GM18858 (cell line): ENCODE measurements around the gene ATRNL1.

Experiments used
- ATAC-seq: cut with Tn5 transposase; IDR thresholded peaks from one replicate; pipeline ENCODE4 v1.9.1; 2021; ENCODE audit not compliant: unreplicated experiment

ATRNL1 gene

DNA sequence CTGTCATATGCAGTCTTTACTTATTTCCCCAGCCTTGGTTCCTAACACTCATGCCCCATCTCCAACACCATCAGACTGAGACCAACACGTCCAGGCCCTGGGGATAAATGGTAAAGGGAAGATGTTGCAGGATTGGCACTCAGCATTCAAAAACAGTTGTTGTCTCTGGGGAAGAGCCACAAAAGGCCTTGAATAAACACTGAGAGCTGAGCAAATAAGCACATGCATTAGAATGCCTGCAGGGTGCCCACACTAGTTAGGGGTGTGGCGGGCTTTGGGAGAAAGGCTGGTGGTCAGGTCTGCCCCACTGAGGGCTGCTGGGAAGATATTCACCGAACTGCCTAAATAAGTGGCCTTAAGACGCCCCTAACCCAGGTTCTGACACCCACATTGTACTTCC lies 788.9 kb downstream of the ATRNL1 start:
- no peak for ATAC-seq

DNA sequence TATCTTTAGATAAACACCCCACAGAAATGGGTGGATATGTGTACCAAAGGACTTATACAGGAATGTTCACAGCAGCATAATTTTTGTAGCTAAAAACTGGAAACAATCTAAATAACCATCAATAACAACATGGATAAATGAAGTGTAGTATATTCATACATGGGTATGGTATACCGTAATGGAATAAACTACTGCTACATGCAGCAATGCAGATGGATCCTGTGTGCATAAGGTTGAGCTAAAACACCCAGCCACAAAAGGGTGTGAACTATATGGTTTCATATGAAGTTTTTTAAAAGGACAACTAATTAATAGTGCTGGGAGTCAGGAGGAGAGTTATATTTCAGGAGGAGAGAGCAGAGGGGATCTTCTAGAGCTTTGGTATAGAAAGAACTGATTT lies 790.2 kb downstream of the ATRNL1 start:
- no peak for ATAC-seq

DNA sequence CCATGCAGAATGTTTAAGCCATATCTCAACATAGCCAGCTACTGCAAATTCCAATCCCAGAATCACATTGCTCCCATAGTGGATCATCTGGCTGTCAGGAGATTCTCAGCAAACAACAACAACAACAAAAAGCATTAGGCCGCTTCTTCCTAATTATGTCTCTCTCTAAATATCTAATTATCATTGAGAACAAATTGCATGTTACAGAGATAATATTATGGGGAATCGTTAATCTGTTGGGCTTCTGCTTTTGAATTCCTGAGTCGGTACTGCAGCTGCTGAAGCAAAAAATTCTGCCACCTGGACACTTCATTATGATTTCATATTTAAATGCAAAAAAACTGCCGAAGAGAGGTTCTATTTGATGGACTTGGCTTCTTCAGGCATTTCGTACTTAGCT lies 791.2 kb downstream of the ATRNL1 start:
- ATAC-seq, result no peak

DNA sequence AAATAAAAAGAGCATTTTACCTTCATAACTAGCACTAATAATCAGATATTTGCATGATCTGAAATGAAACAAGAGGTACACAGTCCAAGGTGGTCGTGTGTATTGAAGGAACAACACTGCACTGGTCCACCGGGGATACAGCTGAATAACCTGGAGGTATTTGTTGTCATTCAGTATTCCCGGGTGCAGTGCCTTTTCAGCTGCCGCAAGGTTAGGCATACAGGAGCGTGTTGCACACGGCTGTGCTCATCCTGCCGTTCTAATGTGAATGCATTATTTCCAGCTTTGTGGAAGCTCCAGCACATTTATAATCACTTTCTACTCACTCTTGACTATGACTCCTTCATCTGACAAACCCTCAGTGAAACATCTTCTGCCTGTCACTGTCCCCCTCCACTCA lies 802.0 kb downstream of the ATRNL1 start:
- no peak for ATAC-seq

DNA sequence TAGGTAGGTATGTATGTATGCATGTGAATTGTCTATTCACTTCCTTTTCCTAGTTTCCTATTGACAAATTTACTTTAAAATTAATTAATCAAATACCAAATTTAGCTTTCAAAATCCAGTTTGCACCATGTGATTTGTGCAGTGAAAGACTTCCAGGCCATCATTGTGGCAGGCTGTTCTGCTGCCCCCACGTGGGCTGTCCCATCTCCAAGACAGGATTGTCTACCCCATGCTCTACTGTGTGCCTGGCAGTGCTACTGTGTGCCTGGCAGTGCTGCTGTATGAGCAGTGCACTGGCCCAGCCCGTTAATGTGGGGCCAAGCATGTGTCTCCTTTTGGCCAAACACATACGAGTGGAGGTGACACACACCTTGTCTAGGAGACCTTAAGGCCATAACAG lies 805.1 kb downstream of the ATRNL1 start:
- ATAC-seq, result no peak

DNA sequence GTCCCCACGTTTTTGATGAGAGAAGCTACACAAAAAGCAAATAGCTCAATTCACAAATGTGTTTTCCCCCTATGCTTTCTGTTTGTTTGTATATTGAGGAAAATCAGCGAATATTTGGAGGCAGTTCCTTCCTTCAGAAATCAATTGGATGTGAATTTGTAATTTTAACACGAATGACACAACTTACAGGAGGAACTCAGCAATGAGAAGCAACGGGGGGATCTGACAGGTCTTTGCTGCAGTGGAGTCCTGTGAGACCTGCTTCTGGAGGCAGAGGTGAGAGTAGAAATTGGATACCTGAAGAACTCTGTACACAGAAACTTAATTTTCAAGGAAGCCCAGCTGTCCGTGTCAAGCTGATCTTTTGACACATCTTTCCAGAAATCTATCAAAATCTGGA lies 809.4 kb downstream of the ATRNL1 start:
- no peak for ATAC-seq

DNA sequence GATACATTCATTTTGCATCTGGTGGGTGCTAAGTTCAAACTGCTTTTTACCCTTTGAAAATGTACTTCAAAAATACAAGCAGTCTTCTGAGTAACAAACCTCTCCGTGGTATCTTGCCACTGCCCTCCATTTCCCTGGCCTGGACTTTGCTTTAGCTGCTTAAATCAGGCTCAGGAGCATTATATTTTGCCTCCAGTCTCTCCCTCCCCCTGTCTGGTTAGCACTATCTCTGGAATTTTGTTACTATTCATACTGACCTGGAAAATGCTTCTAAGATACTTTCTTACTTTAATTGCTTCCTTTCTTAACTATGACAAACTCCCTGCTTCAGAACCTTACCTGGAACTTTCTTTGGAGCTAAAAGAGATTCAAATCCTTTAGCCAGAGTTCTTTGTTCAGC lies 810.0 kb downstream of the ATRNL1 start:
- ATAC-seq, result no peak

DNA sequence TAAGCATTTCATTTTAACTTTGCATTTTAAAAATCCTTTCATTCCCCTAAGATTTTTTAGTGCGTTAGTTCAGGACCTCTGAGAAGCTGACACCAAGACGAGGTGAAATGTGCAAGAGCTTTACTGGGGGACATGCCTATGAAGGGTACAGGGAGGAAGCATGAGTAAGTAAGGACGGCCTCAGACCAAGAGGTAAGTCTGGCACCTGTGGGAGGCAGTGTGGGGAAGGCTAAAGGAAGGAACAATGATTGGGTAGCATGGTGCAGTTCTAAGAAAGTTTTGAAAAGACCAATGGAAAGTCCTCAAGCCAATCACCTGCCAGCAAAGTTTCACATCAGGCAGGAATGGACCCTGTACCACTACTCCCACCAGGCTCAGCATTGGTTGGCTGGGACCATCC lies 810.7 kb downstream of the ATRNL1 start:
- no peak for ATAC-seq

DNA sequence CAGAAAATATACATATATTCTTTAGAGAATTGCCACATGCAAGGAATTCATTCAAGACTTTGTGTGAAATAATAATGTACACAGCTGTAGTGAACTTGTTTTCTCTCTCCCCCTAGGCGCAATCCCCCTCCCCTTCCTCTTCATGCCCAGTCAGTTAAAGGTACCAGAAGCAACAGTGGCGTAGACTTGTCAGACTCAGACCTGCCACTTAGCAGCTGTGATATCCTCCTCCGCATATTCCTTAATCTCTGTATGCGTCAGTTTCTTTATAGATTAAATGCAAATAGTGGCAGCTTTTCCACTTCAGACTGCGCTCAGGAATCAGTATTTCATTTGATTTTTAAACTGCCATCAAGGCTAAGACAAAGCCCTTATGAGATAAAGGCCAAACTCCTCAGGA lies 815.9 kb downstream of the ATRNL1 start:
- no peak for ATAC-seq

DNA sequence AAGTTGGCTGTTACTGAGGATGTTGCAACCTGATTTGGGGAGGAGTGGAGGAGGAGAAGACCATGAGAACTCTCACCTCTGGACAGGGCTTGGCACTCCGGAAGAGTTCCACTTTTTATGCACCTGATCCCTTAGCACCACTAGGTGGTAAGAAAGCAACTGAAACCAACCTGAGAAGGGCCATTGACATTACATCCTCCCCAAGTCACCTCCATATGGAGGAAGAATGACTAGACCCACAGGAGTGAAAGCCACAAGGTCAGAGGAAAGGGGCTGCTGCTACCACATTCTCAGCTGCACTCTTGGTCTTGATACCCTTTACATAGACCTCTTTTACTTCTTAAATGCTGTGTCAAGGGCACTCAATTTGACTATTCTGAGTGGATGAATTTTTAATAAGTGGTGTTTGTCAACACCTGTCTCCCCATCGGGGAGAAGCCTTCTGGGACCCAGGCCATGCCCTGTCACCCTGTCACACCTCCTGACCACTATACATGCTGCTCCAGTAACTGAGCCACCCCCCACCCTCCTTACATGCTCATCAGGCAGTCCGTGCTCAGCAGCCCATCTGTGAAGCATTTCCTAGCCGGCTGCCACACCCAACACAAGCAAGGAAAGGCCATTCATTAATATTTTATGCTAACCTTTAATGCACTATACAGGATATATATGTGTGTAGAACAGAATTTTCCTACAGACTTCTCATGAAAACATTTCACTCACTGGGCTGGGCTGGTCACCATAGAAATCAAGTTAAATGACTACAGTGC lies 817.0 kb downstream of the ATRNL1 start:
- ATAC-seq, result no peak

DNA sequence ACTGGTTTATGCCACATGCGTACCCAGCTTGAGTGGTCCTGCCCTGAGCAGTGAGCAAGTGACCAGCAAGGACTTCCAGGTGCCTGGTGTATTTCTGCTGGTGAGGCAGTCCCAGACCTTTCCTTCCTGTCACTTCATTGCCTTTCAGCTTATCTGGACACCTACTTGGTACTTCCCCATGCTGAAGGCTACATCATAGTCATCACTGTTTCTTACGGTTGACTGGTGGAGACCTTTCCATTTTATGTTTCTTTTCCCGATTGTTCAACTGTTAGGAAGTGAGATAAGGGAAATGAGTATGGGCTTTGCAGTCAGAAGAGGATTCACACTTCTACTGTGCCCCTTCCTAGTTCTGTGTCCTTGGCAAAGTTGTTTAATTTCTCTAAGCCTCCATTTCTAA lies 821.3 kb downstream of the ATRNL1 start:
- ATAC-seq, result no peak

DNA sequence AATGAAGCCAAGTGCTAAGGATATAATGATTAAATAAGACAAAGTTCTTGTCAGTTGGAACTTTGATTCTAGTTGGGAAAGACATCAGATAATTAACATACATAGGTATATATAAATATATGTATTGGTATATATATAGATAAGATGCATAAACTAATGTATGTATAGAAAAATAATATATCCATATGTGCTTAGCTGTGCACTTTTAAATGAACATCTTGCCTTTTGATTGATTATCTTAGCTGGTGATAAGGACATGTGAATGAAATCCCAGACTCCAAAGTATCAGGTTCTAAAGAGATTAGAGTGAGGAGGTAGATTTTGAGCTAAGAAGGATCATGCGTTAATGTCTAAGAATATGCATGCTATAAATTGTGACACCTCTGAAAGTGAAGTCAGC lies 822.3 kb downstream of the ATRNL1 start:
- ATAC-seq, result no peak

DNA sequence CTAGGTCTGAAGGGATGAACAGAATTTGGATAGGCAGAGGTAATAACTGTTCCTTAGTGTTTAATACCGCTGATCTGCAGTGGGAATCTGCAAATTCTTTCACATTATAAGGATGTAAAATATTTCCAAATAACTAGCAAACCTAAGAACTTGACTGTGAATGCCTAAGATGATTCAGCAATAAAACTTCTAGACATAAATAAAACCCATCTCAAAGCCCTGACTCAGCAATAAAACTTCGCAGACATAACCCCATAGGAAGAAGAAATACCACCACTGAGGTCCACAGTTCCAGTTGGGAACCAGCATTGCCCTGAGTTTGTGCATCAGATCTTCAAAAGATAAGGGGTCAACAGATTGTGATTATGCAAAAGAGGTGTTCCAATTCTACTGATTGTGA lies 825.6 kb downstream of the ATRNL1 start:
- ATAC-seq, result no peak

DNA sequence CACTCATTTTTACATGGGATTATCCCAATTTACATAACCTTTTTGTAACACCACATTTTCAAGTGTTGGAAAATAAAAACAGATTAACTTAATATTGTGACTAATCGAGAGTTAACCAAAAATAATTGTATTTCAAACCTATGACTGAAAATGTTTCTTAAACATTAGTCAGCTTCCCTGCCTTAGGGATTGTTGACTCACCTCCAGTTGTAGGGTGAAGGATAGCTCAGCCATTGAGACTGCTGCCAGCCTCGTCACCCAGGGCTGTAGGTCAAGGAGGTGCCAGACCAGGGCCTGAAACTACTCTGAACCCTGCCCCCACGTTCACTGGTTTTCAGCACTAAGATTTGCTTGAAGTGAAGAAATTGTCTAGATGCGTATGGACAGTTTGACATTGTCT lies 828.6 kb downstream of the ATRNL1 start:
- no peak for ATAC-seq

DNA sequence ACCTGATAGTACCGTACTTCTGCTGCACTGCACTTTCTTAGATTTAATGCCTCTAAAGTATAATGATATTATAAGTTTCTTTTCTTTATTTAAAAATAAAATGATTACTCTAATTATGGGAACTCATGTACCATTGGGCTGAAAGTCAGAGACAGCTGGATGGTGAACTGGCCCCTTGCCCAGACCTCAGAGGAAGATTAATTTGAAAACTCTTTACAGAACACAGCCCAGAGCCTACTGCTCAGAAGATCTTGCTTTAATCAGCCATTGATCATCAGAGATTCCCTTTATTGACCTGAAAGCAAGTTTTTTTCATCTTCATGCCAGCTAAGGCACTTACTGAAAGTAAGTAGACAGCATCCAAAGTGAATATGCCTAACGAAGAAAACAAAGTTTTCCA lies 838.1 kb downstream of the ATRNL1 start:
- ATAC-seq, result no peak

DNA sequence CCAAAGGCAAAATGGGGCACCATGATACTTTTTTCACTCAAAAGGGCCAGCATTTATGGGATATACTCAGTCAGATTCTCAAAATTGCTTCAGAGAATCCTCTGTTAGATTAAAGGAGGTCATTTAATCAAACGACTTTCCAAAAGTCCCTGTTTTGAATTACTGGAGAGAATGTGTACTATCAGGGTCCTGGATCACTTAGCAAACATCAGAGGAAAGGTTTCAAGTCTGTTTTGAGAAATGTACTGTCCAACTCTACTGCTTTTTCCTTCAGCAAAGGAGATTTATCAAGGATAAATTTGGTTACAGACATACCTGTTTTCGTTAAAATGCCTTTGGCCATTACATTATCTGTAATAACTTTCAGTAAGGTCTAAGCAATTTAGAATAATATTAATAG lies 838.9 kb downstream of the ATRNL1 start:
- no peak for ATAC-seq

DNA sequence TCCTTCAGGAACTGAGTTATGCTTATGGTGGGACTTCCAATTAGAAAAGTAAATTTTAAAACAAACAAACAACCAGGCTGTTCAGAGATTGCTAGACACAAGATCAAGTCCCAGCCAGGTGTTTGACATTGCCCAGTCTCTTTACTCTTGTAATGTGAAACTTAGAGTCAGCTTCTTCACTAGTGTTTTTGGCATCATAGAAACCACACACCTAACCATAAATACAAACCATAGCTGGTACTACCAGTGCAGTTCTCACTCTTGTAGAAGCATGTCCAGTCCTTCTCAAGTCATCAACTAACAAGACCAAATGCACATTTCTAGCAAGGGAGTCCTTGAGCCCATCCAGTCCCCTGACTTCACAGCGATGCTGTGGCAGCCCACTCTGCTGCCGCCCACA lies 839.9 kb downstream of the ATRNL1 start:
- no peak for ATAC-seq

DNA sequence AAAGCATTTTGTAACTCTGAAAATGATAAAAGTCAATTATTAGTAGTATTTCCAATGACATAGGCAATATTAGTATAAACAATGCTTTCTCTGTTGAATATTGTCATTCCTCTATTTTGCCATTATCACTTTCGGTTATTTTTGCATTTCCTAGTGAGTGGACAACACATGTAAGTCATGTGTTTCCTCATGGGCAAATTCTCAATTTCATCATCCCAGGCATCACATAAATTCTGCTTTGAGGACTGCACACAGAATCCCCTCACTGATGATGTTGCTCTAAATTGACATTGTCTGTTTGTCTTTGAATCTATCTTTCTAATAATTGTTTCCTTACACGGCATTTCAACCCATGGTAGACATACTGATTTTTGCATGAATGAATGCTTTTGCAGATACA lies 842.6 kb downstream of the ATRNL1 start:
- no peak for ATAC-seq

DNA sequence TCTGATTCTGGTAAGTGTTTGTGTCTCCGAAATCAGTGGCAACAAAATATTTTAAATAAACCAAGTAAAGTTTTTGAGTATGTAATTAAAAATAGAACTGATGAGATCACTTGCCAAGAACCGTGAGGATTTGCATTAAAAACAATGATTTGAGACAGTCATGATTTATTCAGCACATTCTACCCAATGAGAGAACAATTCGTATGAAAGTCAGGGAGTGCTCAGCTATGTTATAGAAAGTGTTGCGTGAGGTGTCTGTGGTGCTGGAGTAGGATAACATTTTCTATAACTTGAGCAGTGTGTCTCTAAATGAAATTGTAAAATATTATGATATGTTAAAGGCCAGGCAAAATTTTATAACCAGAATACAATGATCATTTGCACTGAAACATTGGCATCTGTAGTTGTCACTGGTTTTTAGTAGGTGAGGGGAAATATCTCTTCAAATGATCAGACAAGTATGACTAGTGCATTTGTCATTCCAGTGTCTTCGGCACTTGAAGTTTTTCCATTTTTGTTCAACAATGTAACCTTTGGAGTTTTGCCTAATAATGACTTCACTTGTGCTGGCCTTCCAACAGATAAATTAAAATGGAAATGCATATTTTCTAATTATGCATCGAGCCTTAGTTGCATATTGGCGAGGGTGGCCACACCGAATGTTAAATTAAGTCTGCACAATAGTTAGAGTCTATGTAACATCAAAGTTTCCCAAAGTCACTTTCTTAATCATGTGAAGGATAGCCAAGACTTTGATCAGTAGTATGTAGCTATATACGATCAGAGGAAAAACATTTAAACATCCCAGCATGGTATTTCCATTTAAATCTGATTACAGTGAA lies 844.0 kb downstream of the ATRNL1 start:
- ATAC-seq, result no peak

DNA sequence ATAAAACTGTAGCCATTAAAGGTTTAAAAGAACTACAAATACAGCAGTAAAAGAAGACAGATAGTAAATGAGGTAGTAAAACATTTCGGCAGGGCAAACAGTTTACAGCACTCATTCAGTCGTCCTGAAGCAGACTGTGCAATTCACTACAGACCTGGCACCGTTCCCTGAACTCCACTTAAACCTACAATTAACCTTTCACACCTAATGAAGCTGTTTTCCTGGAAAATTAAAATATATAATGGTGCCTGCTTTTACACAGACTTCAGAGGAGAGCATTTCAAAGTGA lies 844.5 kb downstream of the ATRNL1 start:
- no peak for ATAC-seq

DNA sequence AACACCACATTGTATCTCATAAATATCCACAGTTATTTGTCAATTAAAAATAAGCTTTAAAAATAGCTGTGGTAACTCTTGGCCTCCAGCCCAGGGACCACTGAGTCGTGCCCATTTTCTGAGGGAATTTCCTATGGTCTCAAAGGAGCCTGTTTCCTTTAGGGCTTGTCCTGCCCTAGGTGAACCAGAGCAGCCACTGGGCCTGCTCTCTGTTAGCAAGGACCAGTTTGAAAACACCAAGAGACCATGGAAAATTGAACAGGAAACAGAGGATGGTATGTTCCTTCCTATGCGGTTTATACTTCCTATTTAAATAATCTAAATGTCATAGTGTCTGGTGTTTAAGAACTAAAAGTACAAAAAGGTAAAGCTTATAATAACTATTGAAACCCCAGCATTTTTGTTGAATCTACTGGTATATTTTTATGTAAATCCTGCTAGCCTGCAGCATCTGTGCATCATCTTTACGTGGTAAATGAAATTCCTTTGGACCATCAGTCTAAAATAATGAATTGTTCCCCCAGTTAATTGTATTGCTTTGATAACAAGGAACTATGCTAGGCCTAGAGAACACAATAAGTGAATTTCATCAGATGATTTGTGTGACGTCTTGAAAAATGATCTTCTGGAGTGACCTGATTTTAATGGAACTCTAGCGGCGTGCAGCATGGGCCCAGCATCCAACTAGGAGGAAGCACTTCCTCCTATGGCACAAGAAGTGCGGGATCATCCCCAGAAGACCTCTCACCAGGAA lies 846.1 kb downstream of the ATRNL1 start:
- no peak for ATAC-seq

DNA sequence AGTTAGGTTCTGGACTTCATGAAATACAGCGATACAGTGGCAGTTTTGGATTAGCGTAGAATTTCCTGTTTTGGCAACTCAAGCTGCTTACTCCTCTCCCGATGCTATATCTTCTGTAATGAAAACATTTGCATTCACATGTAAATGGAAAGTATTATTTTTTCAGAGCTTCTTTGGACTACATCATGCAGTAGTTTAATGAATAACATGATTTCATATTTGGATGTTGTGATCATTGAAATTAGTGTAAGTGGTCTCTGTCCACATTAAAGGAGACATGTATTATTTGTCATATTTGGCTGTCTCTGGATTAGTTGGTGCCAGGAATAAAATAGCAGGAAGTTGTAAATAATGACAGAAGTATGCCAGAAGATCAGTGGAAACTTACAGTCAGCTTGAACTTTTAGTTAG lies 848.2 kb downstream of the ATRNL1 start:
- ATAC-seq, result no peak
